GM12891 (cell line): ENCODE data around the gene NCKAP5.

Source experiments
- POLR2A ChIP-seq: IDR thresholded peaks from 2 replicates; pipeline ENCODE4 v1.6.1; 2011; ENCODE audit warnings: low read depth, low read length, control low read depth
- POLR2AphosphoS5 ChIP-seq: IDR thresholded peaks from 2 replicates; pipeline ENCODE4 v1.6.1; 2011; ENCODE audit warnings: low read depth, low read length, control low read depth
- TAF1 ChIP-seq: IDR thresholded peaks from 2 replicates; pipeline ENCODE4 v1.6.1; 2011; ENCODE audit warnings: low read depth, low read length, control low read depth

GRCh38 chr2:132830321-132830827 lies 737.9 kb downstream of the NCKAP5 start:
- no peak for TF ChIP-seq POLR2A
- TF ChIP-seq POLR2AphosphoS5: no peak
- no peak for TF ChIP-seq TAF1
